HG03520 (cell line): Measurements from ENCODE around the gene TNNC1.

Experiments
- ATAC-seq: cut with Tn5 transposase; IDR thresholded peaks from one replicate; pipeline ENCODE4 v1.9.1; 2021; ENCODE audit warnings: mild to moderate bottlenecking, moderate library complexity; ENCODE audit not compliant: unreplicated experiment

The TNNC1 gene

GRCh38 chr3:52443791-52444687 is 9.8 kb downstream of the TNNC1 start:
- ATAC-seq = no peak

GRCh38 chr3:52443268-52443610 is 10.6 kb downstream of the TNNC1 start:
- no peak for ATAC-seq

DNA sequence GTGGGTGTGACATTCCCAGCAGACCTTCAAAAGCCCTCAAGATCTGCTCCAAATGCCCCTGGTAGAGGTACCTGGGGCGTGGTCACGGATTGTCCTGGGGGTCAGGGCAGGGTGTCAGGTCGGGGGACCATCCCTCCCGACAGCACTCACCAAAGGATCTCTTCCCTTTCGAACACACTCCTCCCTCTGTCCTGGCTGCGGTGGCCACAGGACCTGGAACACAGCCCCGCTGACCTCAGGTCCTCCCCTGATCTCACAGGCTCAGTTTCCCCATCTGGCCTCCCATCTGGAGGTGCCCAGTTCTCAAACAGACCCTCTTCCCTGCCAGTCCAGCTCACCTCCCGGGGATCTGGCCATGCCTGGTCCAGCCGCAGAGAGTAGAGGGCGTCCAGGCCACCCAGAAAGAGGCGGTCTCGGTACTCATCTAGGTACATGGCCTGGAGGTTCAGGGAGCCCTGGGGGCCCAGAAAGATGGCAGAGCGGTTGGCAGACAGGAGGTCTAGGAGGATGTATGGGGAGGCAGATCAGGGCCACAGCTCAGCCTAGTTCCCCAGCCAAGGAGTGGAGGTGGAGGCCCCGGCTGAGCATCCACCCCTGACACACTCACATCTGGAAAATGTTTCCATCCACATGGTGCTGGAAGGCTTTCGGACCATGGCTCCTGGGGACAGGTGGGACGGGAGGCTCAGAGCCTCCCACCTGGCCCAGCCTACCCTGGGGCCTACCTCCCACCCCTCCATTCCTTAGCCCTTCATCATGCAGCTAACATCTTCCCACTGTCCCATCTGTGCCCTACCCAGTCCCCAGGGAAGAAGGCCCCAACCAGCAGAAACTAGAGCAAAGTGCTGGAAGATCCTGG is 11.2 kb downstream of the TNNC1 start:
- ATAC-seq = no peak

DNA sequence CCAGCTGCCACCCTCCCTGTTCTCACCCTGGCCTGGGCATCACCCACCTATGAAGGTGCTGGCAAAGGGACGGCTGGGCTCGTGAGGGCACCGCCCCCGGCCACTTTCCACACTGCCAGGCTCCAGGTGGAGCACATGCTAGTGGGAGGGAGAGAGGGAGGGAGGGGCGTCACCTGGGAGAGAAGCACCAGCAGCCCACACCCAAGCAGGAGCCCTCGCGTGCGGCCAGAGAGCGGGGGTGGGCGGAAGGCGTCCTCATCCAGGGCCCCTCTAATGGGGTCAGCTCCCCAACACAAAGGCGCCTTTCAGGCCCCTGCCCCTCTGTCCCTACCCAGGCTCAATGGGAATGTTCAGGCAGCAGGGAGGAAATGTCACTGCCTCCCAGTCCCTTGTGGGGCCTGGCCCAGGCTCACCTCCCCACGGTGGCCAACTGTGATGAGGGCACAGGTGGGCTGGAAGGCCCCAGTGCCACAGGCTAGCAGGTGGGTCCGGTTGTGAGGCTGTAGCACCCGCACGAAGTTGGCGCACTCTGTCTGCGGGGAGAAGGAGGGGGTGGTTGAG is 12.0 kb downstream of the TNNC1 start:
- ATAC-seq = no peak

DNA sequence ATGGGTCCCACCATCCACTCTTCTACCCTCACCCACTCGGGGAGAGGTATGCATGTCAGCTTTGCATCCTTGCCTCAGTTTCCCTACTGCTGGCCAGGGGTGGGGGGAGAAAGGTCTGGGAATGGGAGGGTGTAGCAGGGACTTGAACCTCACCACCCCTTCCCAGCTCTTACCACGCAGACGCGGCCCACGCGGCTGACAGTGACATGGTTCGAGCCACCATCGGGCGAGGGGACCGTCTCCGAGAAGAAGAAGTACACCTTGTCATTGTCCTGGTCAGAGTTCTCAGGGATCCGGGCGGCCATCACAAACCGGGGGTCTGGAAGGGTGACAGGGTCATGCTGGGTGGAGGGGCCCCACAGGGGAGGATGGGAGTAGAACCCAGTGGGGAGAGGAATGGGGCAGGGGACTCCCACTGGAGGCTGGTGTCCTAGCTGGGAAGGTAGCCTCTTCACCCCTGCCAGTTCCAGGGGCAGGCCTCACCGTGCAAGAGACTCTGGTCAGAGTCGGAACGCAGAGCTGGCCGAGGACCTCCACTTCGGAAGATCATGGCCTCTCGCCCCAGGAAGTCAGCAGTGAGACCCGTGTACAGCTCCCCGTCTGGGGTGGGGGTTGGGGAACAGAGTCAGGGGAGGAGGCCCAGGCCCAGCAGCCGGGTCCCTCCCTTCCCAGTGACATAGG is 12.6 kb downstream of the TNNC1 start:
- no peak for ATAC-seq

GRCh38 chr3:52440671-52441070 is 13.2 kb downstream of the TNNC1 start:
- no peak for ATAC-seq

- no peak for ATAC-seq
Measured at GRCh38 chr3:52440249-52440551, 13.6 kb downstream of the TNNC1 start.

- ATAC-seq = no peak
Measured at GRCh38 chr3:52439426-52440248, 14.2 kb downstream of the TNNC1 start.

- no peak for ATAC-seq
Measured at GRCh38 chr3:52438579-52439425, 15.0 kb downstream of the TNNC1 start.

DNA sequence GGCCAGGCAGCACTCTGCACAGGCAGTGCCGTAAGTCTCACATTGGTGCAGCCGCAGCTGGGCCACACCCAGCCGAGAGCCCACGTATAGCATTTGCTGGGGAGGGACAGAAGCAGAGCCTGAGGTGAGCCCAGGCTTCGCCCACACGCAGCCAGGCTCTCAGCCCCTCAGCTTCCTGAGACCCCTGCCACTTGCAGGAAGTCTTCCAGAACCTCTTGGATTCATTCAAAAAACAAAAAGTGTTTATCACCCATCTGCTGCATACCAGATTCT is 15.8 kb downstream of the TNNC1 start:
- no peak for ATAC-seq

DNA sequence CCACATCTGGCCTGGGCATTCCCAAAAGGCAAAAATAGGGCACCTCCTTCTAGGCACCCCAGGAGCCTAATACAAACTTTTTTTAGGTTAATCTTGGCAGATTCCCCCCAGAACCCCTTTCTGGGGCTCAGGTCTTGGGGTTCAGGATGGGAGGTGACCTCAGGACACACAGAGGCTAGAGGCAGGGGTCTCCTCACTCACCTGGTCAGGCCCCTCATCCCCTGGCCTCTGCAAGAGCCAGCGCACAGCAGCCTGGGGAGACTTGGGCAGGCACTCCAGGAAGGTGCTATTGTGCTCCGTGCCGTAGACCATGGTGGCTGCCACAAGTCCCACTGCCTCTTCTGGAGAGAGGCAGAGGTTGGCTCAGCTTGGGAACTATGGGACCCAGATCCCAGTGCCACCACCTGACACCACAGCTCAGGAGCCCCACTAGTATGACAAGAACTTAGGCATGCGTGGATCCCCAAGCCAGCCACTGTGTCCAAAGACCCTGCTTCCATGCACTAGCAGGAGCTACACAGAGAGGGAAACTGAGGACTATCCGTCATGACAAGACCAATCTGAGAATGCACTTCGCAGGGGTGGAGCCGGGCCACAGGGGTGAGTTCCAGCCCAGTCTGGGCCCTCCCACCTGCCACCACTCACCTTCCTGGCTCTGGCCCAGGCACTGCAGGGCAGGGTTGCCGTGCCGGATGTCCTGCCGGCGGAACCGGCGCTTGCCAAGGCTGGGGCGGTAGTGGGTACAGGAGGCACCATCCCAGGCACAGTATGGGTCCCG is 16.3 kb downstream of the TNNC1 start:
- ATAC-seq = no peak

GRCh38 chr3:52436500-52437149 is 17.2 kb downstream of the TNNC1 start:
- no peak for ATAC-seq

DNA sequence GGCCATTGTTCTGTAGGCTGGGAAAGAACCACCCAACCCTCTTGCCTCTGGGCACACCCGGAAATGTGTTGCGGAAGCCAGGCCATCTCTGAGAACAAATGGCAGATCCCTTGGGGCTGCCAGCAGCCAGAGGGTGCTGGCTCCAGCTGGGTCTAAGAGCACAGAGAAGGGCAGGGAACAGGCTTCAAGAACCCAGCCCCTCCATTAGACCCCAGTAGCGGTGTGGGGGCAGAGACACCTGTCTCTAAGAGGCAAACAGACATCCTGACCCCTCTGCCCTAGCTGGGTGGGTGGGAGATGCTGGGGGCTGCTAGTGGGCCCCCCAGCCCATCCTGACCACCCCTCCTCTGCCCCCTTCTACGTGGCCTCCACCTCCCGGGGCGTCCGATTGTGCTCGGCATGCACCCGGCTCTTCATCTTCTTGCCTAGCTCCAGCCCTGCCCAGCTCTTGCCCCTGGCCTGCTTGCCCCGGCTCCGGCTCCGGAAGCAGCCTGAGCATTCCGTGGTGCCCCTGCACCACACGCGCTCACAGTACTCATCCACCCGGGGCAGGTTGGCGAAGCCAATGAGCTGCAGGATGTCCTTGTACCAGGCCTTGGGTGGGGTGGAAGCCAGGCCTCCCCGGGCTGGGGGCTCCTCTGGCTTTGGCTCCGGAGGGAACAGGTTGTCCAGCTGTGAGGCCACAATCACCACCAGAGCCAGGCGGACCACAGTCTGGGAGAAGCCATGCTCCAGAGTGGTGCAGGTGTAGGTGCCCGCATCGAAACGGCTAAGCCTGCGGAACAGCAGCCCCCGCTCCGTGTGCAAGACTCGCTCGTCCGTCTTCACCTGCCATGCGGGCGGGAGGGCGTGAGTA is 18.4 kb downstream of the TNNC1 start:
- ATAC-seq = no peak

- ATAC-seq = no peak
Measured at GRCh38 chr3:52434491-52435115, 19.2 kb downstream of the TNNC1 start.

DNA sequence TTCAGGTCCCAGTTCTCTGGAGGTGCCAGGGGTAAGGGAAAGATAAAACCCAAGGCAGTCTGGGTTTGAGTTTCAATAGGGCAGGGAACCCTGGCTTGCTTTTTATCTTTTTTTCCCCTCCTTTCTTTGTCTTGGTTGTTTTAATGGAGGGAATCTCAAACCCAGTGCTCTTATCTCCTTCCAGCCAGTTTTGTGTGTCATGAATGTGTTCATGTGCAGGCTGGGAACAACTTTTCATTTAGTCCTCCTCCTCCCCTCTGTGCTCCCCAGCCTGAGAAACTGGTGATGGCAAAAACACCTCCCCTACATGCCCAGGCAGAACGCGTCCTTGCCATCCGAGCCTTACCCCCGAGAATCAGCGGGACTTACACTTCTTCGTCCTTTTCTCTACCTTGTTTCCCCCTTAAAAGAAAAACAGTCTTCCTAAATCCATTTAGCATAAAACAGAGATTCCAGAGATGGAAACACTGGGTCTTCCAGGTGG is 19.8 kb downstream of the TNNC1 start:
- no peak for ATAC-seq

GRCh38 chr3:52433328-52433995 is 20.4 kb downstream of the TNNC1 start:
- ATAC-seq = no peak
